NOMO-1 treated with DMSO at 0.1 percent for 48 hours (cell line): Measurements from ENCODE around the gene MORC3.

Source experiments
- DNase-seq: peaks from one replicate; lab custom pipeline; 2025; ENCODE audit not compliant: unreplicated experiment; lab: John Stamatoyannopoulos, UW

Gene MORC3

DNA sequence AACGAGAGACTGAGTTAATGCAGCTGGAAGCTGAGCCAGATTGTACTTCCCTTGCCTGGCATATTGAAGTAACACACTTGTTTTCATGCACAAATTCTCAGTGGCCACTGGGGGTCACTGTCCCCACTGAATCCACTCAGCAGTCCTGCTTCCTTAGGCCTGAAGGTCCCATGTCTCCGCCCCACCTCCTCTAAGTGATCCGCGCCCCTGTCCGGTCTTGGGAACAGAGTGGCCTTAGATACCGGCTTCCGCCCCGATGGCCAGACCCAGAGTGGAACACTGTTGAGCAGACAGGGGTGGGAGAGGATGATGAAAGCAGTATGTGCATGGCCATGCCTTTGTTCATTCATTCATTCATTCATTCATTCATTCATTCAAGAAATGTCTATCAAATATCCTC lies 100.0 kb downstream of the MORC3 start:
- peak; percentile 33 for DNase-seq

DNA sequence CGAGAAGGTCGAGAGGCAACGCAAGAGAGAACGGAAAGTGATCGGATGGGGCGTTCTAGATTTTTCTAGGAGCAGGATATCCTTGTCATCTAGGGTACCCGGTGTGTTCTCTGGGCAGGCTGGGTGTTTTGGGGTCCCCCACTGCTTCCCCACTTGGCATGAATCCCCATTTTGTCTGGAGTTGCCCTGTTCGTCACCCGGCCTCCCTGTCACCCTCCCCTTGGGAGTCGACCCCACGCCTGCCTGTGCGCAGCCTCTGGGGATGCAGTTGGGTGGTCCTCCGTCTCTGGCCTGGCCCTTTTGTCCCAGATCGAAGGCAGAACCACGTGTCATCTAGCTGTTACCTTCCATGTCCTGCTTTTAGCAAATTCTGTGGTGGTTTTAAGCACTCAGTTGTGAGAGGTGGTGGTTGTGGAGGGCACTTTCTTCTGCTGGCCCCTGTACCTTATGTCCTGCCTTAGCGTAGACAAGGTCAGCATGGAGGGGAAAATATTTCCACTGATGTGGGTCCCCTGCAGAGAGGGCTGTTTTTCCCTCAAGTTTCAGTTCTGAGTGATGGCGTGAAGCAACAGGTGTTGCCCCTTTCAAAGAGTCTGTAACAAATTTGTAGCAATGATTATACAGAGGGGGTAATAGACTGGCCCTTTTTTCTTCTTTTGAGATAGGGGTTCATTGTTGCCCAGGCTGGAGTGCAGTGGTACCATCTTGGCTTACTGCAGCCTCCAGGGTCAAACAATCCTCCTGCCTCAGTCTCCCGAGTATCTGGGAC lies 100.8 kb downstream of the MORC3 start:
- no peak for DNase-seq

DNA sequence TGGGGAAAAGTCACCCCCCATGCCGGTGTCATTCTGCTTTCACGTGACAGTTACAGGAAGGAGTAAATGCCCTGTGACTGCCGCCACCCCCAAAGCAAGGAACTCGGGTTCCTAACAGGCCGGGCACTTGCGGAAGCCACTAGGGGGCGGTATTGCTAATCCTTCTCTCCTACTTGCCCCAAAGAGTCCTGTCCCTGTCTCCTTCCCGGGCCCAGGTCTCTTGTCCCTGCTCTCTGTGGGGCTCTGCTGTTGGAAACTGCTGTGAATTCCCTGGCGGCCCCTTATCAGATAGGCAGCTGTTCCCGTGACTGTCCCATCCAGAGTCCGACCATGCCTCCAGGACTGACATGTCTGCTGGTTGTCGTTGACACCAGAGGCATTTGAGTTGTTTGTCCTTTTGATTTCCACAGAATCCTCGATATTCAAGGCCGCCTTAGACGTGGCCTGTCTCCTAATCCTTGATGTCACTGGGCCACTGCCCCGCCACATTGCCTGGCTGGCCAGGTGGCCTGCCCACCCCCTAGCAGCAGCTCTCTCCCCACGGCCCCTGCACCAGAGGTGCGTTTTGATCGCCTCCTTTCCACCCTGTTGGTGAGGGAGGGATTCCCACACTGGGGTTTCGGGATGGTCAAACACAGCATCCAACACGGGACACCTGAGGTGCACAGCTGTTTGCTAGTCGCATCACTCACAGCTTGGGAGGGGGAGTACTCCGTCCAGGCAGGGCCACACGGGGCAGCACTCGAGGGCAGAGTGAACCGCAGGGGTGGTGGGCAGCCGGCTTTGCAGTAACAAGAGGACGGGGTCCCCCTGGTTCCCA lies 102.5 kb downstream of the MORC3 start:
- peak; percentile 34 for DNase-seq

DNA sequence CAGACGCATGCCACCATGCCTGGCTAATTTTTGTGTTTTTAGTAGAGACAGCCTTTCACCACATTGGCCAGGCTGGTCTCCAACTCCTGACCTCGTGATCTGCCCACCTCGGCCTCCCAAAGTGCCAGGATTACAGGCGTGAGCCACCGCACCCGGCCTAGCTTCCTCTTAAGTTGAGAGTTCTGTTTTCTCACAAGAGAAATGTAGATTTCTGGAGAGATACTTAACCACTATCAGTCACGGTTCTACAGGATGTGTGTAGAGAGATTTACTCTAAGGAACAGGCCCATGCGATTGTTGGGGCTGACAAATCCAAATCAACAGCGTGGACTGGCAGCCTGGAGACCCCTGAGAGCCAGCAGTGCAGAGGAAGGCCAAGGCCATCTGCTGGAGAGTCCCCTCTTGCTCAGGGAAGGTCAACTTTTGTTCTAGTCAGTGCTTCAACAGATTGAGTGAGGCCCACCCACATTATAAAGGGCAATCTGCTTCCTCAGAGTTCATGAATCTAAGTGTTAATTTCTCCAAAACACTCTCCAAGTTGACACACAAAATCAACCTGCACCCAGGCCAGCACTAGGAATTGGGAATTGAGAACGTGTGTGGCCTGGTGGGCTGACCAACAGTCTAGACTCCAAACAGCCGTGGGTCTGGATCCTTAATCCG lies 103.9 kb downstream of the MORC3 start:
- DNase-seq, result no peak

DNA sequence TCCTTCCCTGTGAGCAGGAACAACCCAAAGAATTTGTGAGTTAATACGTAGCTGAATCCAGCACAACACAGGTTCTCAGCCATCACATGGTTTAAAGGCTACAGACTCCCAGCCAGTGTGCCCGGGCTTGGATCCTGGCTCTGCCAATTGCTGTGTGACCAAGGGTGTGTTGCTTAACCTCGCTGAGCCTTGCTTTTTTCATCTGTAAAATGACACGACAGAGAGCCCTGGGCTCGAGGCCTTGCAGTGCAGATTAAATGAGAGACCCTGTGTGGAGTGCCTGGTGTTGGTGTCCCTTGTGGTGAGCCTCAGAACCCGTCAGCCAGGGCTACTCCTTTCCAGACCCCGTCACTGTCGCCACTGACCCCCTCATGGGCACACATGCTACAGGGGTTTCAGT lies 104.6 kb downstream of the MORC3 start:
- no peak for DNase-seq

DNA sequence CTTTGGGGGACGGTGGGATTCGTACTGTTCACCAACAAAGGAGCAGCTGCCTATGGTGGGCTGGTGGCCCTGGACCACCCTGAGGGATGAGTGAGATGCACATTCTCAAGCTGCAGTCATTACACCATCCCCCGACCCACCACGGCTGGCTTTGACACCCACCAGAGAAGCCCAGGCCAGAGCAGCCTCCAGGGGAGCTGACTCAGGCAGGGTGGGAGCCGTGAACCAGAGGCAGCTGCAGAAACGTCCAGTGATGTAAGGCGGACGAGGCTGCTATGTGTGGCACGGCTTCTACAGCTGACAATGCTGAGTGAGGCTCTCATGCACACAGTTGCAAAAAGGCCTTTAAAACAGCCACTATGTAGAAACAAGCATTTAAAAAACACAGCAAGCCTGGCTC lies 105.3 kb downstream of the MORC3 start:
- DNase-seq, result no peak
